ENCODE measurements around the gene TEX9. TPM values are rescaled to one million over a fixed set of nuclear protein-coding genes. Genes with fewer than 3 reads are reported as not detected.
"Not testable (repeated sequence)": the region's sequence is repeated elsewhere in the genome, so short reads cannot be mapped to it uniquely, and the experiment has no call there.

Gene TEX9
- total RNA-seq, 1 experiment from 2014 or later, result 7.2 TPM

- H3K4me3 ChIP-seq (ENCODE audit: insufficient read depth, low read depth, low read length), result no peak overlapping the region
- DNase-seq, result no peak
- no peaks in the 10 kb centered on the region for H3K27me3 ChIP-seq (ENCODE audit: control insufficient read depth, insufficient read depth, low read length)
- no peaks in the 10 kb centered on the region for H3K36me3 ChIP-seq (replicated peaks; ENCODE audit: control insufficient read depth, insufficient read depth, low read length)
Measured at GRCh38 chr15:56390739-56391267, 25.6 kb downstream of the TEX9 start.

DNA sequence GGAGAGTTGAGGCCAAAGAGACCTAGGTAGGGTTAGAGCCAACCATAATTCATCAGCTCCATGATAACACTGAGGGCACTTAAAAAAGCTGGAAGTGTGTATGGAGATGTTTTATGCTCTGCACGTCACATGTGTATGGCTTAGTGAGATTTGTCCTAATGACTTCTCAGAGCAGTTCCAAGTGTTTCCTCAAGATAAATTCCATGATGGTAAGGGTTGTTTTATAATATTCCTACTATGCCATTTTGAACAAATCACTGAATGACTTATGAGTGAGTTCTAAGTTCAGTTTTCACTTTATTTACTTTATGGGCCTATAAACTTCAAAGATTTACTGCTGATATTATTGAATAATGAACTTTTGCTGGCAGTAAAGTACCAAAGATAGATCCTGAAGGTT lies 28.1 kb downstream of the TEX9 start:
- Histone ChIP-seq H3K27me3 (ENCODE audit: control insufficient read depth, insufficient read depth, low read length) (no peaks in the 10 kb centered on the region), H3K4me3 (ENCODE audit: insufficient read depth, low read depth, low read length) (no peak overlapping the region), H3K36me3 (replicated peaks; ENCODE audit: control insufficient read depth, insufficient read depth, low read length) (no peaks in the 10 kb centered on the region)
- no peak for DNase-seq

- no peaks in the 10 kb centered on the region for H3K27me3 ChIP-seq (ENCODE audit: control insufficient read depth, insufficient read depth, low read length)
- H3K4me3 ChIP-seq (ENCODE audit: insufficient read depth, low read depth, low read length), result no peak overlapping the region
- no peaks in the 10 kb centered on the region for H3K36me3 ChIP-seq (replicated peaks; ENCODE audit: control insufficient read depth, insufficient read depth, low read length)
- no peak for DNase-seq
Measured at GRCh38 chr15:56394909-56395308, 29.7 kb downstream of the TEX9 start.

- H3K36me3 ChIP-seq (replicated peaks; ENCODE audit: control insufficient read depth, insufficient read depth, low read length); DNase-seq; H3K27me3 ChIP-seq (ENCODE audit: control insufficient read depth, insufficient read depth, low read length); H3K4me3 ChIP-seq (ENCODE audit: insufficient read depth, low read depth, low read length): not testable (repeated sequence)
Measured at GRCh38 chr15:56397325-56397724, 32.1 kb downstream of the TEX9 start.

DNA sequence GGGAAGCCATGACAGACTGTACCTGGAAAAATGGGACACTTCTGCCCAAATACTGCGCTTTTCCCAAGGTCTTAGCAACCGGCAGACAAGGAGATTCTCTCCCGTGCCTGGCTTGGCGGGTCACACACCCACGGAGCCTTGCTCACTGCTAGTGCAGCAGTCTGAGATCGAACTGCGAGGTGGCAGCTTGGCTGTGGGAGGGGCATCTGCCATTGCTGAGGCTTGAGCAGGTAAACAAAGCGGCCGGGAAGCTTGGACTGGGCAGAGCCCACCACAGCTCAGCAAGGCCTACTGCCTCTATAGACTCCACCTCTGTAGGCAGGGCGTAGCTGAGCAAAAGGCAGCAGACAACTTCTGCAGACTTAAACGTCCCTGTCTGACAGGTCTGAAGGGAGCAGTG lies 34.0 kb downstream of the TEX9 start:
- H3K27me3 ChIP-seq (ENCODE audit: control insufficient read depth, insufficient read depth, low read length); H3K4me3 ChIP-seq (ENCODE audit: insufficient read depth, low read depth, low read length); H3K36me3 ChIP-seq (replicated peaks; ENCODE audit: control insufficient read depth, insufficient read depth, low read length); DNase-seq: not testable (repeated sequence)

DNA sequence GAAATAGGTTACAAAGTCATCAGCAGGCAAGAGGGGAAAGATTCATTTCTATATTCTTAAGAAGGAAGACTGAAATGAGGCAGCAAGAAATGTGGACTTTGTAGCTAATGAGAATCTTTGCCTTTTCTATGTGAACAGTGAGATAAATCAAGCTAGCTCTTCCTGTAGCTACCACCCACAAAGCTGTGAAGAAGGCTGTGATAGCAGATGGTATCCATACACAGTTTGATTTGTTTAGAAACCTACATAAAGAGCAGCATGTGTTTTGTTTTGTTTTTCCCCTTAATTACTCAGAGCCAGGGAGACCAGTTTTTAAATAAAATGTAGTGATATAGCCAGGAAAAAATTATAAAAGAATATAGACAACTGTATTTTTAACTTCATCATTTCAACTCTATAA lies 45.5 kb downstream of the TEX9 start:
- no peak overlapping the region for H3K4me3 ChIP-seq (ENCODE audit: insufficient read depth, low read depth, low read length)
- no peaks in the 10 kb centered on the region for H3K27me3 ChIP-seq (ENCODE audit: control insufficient read depth, insufficient read depth, low read length)
- DNase-seq, result no peak
- H3K36me3 ChIP-seq (replicated peaks; ENCODE audit: control insufficient read depth, insufficient read depth, low read length), result no peaks in the 10 kb centered on the region

DNA sequence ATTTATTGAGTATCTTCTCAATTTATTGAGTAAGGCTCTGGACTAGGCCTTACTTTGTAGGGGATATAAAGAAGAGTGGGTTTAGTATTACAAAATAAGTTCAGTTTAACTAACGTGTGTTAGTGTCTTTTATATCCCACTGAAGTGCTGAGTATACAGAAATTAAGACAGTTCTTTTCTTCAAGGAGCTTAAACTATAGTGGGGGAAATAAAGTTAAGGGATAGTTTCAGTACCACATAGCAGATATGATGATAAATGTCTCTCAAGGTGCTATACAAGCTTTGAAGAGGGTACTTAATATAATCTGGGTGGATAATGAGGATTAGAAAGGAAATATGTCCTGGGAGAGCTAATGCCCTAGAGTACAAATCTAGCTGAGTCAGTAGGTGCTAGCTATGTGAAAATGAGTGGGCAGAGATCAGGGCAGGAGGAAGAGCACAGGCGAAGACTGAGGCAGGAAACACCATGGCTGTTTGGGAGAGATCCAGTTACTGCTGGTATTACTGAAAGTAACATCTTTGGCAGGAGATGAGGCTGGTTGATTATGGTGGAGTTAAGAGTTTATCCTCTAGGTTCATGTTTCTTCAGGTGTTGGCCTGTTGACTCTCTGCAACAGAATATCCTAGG lies 46.0 kb downstream of the TEX9 start:
- H3K27me3 ChIP-seq (ENCODE audit: control insufficient read depth, insufficient read depth, low read length), result no peaks in the 10 kb centered on the region
- H3K4me3 ChIP-seq (ENCODE audit: insufficient read depth, low read depth, low read length), result no peak overlapping the region
- no peaks in the 10 kb centered on the region for H3K36me3 ChIP-seq (replicated peaks; ENCODE audit: control insufficient read depth, insufficient read depth, low read length)
- no peak for DNase-seq

DNA sequence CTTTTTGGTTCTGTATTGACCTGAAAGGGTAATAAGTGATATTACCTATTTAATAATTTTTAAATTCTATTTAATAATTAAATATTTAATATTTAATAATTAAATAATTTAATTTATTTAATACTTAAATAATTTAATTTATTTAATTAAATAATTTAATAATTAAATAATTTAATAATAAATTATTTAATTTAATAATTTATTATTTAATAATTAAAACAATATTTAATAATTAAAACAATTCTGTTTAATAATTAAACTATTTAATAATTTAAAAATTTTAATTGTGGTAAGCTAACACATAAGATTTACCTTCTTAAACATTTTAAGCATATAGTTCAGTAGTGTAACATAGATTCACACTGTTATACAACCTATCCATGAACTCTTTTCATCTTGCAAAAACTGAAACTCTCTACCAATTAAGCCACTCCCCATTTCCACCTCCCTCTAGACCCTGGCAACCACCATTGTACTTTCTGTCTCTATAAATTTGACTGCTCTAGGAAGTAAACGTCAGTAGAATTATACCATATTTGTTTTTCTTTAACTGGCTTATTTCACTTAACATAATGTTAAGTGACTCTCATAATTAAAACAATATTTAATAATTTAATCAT lies 48.0 kb downstream of the TEX9 start:
- not testable (repeated sequence) for H3K36me3 ChIP-seq (replicated peaks; ENCODE audit: control insufficient read depth, insufficient read depth, low read length); H3K4me3 ChIP-seq (ENCODE audit: insufficient read depth, low read depth, low read length); H3K27me3 ChIP-seq (ENCODE audit: control insufficient read depth, insufficient read depth, low read length); DNase-seq

GRCh38 chr15:56425276-56425675 lies 60.0 kb downstream of the TEX9 start:
- no peak for DNase-seq
- H3K4me3 ChIP-seq (ENCODE audit: insufficient read depth, low read depth, low read length), result no peak overlapping the region
- no peaks in the 10 kb centered on the region for H3K36me3 ChIP-seq (replicated peaks; ENCODE audit: control insufficient read depth, insufficient read depth, low read length)
- no peaks in the 10 kb centered on the region for H3K27me3 ChIP-seq (ENCODE audit: control insufficient read depth, insufficient read depth, low read length)

DNA sequence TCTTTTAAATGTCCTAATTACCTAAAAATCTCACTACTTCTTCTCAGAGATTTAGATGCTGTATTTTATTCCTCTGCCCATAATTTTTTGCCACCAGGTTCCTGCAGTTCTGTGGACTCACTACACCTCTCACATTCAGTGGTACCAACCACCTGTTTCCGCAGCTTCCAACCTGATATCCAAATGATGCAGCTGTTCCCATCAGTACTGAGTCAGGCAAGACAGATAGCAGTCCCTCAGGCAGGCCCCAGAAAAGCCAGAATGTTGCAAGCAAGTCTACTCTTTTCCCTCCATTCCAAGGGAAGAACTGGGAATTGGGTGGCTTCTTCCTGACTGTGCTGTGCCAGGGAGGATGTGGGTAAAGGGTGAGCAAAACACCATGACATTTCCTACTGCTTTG lies 60.8 kb downstream of the TEX9 start:
- Histone ChIP-seq H3K27me3 (ENCODE audit: control insufficient read depth, insufficient read depth, low read length) (no peaks in the 10 kb centered on the region), H3K4me3 (ENCODE audit: insufficient read depth, low read depth, low read length) (no peak overlapping the region), H3K36me3 (replicated peaks; ENCODE audit: control insufficient read depth, insufficient read depth, low read length) (no peaks in the 10 kb centered on the region)
- DNase-seq, result no peak

GRCh38 chr15:56428821-56429458 lies 63.7 kb downstream of the TEX9 start:
- no peaks in the 10 kb centered on the region for H3K36me3 ChIP-seq (replicated peaks; ENCODE audit: control insufficient read depth, insufficient read depth, low read length)
- DNase-seq, result peak; percentile 4
- no peaks in the 10 kb centered on the region for H3K27me3 ChIP-seq (ENCODE audit: control insufficient read depth, insufficient read depth, low read length)
- no peak overlapping the region for H3K4me3 ChIP-seq (ENCODE audit: insufficient read depth, low read depth, low read length)

- Histone ChIP-seq H3K36me3 (replicated peaks; ENCODE audit: control insufficient read depth, insufficient read depth, low read length) (no peaks in the 10 kb centered on the region), H3K27me3 (ENCODE audit: control insufficient read depth, insufficient read depth, low read length) (no peaks in the 10 kb centered on the region), H3K4me3 (ENCODE audit: insufficient read depth, low read depth, low read length) (no peak overlapping the region)
- no peak for DNase-seq
Measured at GRCh38 chr15:56432304-56432703, 67.1 kb downstream of the TEX9 start.

- no peak for DNase-seq
- no peaks in the 10 kb centered on the region for H3K27me3 ChIP-seq (ENCODE audit: control insufficient read depth, insufficient read depth, low read length)
- H3K36me3 ChIP-seq (replicated peaks; ENCODE audit: control insufficient read depth, insufficient read depth, low read length), result no peaks in the 10 kb centered on the region
- no peak overlapping the region for H3K4me3 ChIP-seq (ENCODE audit: insufficient read depth, low read depth, low read length)
Measured at GRCh38 chr15:56440214-56440770, 75.1 kb downstream of the TEX9 start.

DNA sequence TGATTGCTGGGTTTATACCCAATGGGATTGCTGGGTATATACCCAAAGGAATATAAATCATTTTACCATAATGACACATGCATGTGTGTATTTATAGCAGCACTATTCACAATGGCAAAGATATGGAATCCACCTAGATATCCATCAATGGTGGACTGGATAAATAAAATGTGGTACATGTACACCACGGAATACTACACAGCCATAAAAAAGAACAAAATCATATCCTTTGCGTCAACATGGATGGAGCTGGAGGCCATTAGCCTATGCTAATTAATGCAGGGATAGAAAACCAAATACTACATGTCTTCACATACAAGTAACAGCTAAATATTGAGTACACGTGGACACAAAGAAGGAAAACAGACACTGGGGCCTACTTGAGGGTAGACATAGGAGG lies 77.1 kb downstream of the TEX9 start:
- DNase-seq, result no peak
- Histone ChIP-seq H3K36me3 (replicated peaks; ENCODE audit: control insufficient read depth, insufficient read depth, low read length) (no peaks in the 10 kb centered on the region), H3K27me3 (ENCODE audit: control insufficient read depth, insufficient read depth, low read length) (no peaks in the 10 kb centered on the region), H3K4me3 (ENCODE audit: insufficient read depth, low read depth, low read length) (no peak overlapping the region)

DNA sequence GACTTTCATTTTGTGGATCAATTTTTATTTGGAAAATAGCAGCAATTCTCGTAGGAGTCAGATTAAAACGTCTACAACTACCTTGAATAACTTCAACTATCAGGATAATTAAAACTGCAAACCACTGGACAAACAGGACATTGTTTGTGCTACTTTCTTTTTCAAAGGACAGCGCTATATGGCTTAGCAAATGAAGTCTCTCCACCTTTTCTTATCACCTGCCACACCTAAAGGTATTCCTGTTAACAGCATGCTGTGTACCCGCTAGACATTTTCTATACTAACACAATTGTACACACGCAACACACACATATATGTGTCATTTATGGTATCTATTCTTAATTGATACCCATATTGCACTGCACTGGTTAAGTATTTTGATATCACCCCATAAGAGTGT lies 80.5 kb downstream of the TEX9 start:
- H3K36me3 ChIP-seq (replicated peaks; ENCODE audit: control insufficient read depth, insufficient read depth, low read length), result no peaks in the 10 kb centered on the region
- no peaks in the 10 kb centered on the region for H3K27me3 ChIP-seq (ENCODE audit: control insufficient read depth, insufficient read depth, low read length)
- no peak overlapping the region for H3K4me3 ChIP-seq (ENCODE audit: insufficient read depth, low read depth, low read length)
- DNase-seq, result no peak
